Measurements from ENCODE around the gene LPIN2.
A peak's percentile ranks its signal among the peaks of the same experiment; 100 is the strongest.

LPIN2 gene

DNA sequence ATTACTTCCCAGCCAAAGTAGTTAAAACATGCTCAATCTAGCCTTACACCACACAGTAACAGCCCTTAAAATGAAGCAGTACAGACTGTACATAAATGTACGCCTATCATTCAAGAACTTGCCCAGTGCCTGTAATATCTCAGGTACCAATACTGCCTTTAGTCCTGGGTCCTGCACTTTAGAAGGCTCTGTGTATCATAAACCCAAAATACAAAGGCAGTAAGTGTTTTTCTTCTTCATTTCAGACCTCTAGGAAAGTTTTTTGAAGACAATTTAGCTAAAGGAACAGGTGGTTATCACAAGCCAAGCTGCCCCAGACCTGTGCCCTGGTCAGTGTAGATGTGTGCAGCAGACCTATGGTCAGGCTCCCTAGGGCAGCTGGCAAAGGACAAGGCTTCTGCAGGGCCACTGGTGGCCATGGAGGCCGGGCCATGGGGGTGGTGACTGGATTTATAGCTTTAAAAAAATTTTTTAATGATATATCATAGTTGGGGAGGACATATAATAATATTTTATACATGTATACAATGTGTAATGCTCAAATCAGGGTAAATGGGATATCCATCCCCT, 18.8 kb downstream of the LPIN2 start:
- H3K4me3 ChIP-seq (ENCODE audit: low read depth, low read length): no peak overlapping the region
- TF ChIP-seq, protein P1, sequence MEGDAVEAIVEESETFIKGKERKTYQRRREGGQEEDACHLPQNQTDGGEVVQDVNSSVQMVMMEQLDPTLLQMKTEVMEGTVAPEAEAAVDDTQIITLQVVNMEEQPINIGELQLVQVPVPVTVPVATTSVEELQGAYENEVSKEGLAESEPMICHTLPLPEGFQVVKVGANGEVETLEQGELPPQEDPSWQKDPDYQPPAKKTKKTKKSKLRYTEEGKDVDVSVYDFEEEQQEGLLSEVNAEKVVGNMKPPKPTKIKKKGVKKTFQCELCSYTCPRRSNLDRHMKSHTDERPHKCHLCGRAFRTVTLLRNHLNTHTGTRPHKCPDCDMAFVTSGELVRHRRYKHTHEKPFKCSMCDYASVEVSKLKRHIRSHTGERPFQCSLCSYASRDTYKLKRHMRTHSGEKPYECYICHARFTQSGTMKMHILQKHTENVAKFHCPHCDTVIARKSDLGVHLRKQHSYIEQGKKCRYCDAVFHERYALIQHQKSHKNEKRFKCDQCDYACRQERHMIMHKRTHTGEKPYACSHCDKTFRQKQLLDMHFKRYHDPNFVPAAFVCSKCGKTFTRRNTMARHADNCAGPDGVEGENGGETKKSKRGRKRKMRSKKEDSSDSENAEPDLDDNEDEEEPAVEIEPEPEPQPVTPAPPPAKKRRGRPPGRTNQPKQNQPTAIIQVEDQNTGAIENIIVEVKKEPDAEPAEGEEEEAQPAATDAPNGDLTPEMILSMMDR (IDR thresholded peaks at IDR 0.05; ENCODE audit: insufficient read depth, low read depth, low read length, missing control alignments): no peak
- DNase-seq (ENCODE audit: low read depth): no peak

DNA sequence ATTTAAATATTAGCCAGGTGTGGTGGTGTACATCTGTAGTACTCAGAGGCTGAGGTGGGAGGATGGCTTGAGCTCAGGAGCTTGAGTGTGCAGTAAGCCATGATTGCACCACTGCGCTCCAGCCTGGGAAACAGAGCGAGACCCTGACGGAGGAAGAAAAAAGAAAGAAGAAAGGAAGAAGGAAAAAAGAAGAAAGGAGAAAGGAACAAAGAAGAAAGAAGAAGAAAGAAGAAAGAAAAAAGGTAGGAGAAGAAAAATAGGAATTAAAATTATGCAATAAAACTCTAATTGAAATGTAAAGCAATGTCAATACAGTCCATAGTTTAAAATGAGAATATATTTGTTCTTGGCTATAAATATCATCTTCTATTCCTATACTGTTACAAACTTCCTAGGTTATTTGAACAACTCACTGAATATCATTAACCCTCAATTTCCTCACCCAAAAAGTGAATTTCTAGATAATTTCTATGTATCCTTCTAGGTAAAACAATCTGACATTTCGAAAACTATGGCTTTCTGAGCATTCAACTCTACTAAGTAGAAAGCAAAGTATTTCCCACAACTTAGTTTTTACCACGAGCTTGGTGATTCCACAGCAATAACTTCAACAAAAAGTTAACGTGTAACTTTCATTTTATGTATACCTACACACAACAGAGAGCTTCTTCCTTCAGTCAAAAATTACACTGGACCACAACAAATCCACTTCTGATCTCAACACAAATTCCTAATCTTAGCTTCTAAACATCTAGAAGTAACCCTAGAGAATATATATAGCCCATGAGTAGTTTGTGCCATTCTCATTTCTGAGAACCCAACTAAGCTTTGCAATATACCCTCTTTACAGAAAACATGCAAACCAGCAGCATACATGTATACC, 19.7 kb downstream of the LPIN2 start:
- TF ChIP-seq, protein P1 (IDR thresholded peaks at IDR 0.05; ENCODE audit: insufficient read depth, low read depth, low read length, missing control alignments): no peak
- H3K4me3 ChIP-seq (ENCODE audit: low read depth, low read length): no peak overlapping the region
- no peak for DNase-seq (ENCODE audit: low read depth)

DNA sequence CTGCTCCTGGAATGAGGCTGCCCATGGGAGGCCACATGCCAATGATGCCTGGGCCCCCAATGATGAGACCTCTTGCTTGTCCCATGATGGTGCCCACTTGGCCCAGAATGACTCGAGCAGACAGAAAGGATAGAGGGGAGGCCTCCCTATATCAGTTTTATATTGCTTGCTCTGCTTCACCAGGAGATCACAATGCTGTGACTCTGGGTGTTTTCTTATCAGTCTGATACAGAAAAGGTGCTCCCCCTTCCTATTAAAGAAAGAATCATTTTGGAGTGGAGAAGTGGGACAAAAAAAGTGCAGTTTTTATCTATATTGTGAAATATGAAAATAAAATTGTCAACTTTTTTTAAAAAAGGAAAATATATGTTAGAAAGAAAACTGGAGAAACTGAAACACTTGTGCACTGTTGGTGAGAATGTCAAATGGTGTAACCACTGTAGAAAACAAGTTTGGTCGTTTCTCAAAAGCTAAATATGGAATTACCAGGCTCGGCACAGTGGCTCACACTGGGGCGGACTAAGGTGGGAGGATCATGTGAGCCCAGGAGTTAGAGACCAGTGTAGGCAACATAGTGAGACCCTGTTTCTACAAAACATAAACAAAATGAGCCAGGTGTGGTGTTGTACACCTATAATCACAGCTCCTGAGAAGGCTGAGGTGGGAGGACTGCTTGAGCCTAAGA, 21.8 kb downstream of the LPIN2 start:
- H3K4me3 ChIP-seq (ENCODE audit: low read depth, low read length): no peak overlapping the region
- TF ChIP-seq, protein P1 (IDR thresholded peaks at IDR 0.05; ENCODE audit: insufficient read depth, low read depth, low read length, missing control alignments): no peak
- DNase-seq (ENCODE audit: low read depth): no peak

DNA sequence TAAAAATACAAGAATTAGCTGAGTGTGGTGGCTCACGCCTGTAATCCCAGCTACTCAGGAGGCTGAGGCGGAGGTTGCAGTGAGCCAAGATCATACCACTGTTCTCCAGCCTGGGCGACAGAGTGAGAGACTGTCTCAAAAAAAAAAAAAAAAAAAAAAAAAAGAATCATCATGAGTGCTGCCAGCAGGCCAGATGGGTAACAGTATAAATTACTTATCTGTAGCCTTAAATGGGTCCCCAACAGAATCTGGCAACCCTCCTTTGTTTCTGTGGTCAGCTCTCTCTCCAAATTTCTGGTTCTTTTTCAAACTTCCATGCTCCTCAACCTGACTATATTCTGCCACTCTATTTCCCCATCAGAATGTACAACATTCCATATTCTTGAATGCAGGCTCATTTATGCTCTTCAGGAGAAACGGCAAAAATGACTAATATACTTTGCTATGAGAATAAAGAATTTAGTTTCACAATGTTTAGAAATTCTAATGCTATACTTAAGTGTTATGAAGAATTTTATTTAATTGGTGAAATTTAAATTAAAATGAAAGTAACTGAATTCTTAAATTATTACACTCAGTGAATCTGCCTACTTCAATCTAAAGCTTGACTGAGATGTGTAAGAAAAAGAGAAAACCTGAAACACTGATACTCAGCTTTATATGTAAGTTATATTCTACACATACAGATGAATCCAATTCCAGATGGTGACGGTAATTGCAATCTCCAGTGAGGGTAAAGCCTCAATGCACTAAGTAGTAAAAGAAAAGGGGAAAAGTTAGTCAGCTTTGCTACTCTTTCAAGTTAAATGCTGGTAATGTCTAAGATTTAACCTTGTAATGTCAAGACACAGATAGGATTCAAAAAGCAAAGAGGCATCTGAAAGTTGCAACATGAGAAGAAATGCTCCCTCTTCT, 24.8 kb downstream of the LPIN2 start:
- TF ChIP-seq, protein P1 (IDR thresholded peaks at IDR 0.05; ENCODE audit: insufficient read depth, low read depth, low read length, missing control alignments): no peak
- no peak overlapping the region for H3K4me3 ChIP-seq (ENCODE audit: low read depth, low read length)
- DNase-seq (ENCODE audit: low read depth): no peak

DNA sequence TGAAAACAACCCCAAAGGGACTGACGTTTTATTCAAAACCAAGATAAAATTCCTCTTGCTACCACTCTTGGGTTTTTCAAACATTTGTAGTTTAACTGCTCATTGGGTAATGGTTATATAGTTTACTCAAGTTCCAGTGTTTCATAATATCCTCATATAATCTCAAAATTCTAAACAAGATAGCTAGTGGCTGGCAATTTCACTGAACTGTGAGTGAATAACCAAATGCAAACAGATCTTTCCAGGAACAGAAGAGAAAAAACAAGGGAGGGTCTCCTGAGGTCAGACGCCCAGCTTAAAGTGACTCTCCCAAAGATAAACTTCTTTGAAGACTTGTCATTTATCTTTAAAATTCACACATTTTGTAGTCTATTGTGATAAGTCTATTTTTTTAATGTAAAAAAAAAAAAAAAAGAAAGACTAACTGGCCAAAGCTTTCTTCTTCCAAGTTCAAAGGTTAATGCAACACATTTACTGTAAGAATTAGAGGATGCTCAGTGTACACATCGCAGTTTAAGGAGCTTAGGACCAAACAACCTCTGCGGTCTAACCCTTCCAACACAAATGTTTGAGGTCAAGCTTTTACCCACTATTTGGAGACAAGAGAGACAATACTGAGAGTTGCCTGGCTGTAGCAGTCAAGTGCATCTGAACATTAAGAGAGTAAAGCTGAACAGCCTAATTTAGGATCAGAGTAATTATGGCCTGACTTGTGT, 26.6 kb downstream of the LPIN2 start:
- no peak for DNase-seq (ENCODE audit: low read depth)
- H3K4me3 ChIP-seq (ENCODE audit: low read depth, low read length): no peak overlapping the region
- TF ChIP-seq, protein P1 (IDR thresholded peaks at IDR 0.05; ENCODE audit: insufficient read depth, low read depth, low read length, missing control alignments): no peak

DNA sequence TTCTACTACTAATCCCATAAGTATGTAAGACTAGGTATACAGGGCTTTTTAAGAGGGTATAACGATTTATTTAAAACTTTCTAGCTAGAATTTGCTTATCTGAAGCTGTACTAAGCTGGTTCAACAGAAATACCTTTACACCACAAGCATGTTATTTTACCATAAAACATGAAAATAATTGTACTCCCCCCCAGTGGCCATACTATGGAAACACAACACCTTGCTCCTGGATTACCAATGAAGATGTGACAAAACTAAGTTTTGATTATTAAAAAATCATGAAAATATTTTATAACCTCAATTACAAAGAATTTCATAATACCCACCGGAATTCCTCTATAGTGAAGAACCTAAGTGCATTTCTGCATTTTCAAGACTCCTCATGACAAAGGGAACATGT, 27.3 kb downstream of the LPIN2 start:
- no peak overlapping the region for H3K4me3 ChIP-seq (ENCODE audit: low read depth, low read length)
- TF ChIP-seq, protein P1 (IDR thresholded peaks at IDR 0.05; ENCODE audit: insufficient read depth, low read depth, low read length, missing control alignments): peak; percentile 47
- peak; percentile 67 for DNase-seq (ENCODE audit: low read depth)
